K562 (cell line): ENCODE data around the gene USP48. TPM values are rescaled to one million over a fixed set of nuclear protein-coding genes. Genes with fewer than 3 reads are reported as not detected.

Source experiments
- FOXK1 ChIP-seq: sonication (generic); formaldehyde crosslinking; IDR thresholded peaks from 2 replicates; pipeline ENCODE4 v1.8.0; 2022; ENCODE audit warnings: missing genetic modification reagents, mild to moderate bottlenecking, borderline replicate concordance
- HMG20B ChIP-seq: fragments of 250-450 bp; sonication (Bioruptor Pico); IDR thresholded peaks from 2 replicates; pipeline ENCODE4 v1.5.0; 2021; ENCODE audit warnings: mild to moderate bottlenecking
- ZNF583 ChIP-seq: fragments of 250-450 bp; sonication (Bioruptor Pico); IDR thresholded peaks from 2 replicates; pipeline ENCODE4 v1.4.0; 2020
- polyA plus RNA-seq, 8 experiments: library from polyadenylated mRNA; depleted of rRNA in 4 of 8; stranded (reverse) in 5 of 8; unstranded in 3 of 8; fragments of >200 nt; fragmentation: Nextera tagmentation in 2 of 8; fragmentation: Illumina TruSeq in 1 of 8; extraction: Ambion mirVana in 2 of 8; extraction: Trizol in 1 of 8; gene quantifications; 2 replicates each; pipeline versions ENCODE4 v1.2.1 to v1.2.3, GENCODE V29; 2011 to 2014; ENCODE audit warnings: inconsistent platforms in 1 of 8, missing spikeins in 1 of 8
- total RNA-seq, 7 experiments: library from RNA; depleted of rRNA in 6 of 7; stranded (reverse); fragments of >200 nt in 6 of 7; fragmentation: Illumina TruSeq in 2 of 7; extraction: Trizol in 2 of 7; gene quantifications; 2 replicates each; pipeline versions ENCODE4 v1.2.1 to v1.2.3, GENCODE V29; 2011 to 2021; ENCODE audit warnings: low replicate concordance in 1 of 7
- TF ChIP-seq, protein P1 (sequence below): sonication (generic); formaldehyde crosslinking; IDR thresholded peaks from 2 replicates; pipeline ENCODE4 v1.8.0; 2022; ENCODE audit warnings: mild to moderate bottlenecking, missing genetic modification reagents
- TF ChIP-seq, protein P2 (sequence below): fragments of 450-650 bp; formaldehyde crosslinking; IDR thresholded peaks from 2 replicates; pipeline ENCODE4 v1.4.0; 2020; ENCODE audit warnings: mild to moderate bottlenecking, moderate library complexity
- TF ChIP-seq, protein P3 (sequence below): fragments of 250-450 bp; sonication (Bioruptor Pico); IDR thresholded peaks from 2 replicates; pipeline ENCODE4 v1.4.0; 2020; ENCODE audit warnings: borderline replicate concordance
- TF ChIP-seq, protein P4 (sequence below): conservative IDR thresholded peaks from 2 replicates; pipeline ENCODE4 v1.6.1; 2011; ENCODE audit warnings: low read depth, mild to moderate bottlenecking, low read length; ENCODE audit not compliant: control insufficient read depth
- TF ChIP-seq, protein P5 (sequence below): fragments of 150-350 bp; conservative IDR thresholded peaks from 2 replicates; pipeline ENCODE4 v1.6.1; 2014; ENCODE audit warnings: low read length
- TF ChIP-seq, protein P6 (sequence below): sonication (generic); IDR thresholded peaks from 2 replicates; pipeline ENCODE4 v1.6.1; 2016

The USP48 gene
- total and polyA plus RNA-seq, 9 of the 15 experiments (the other 6 are each of a cell fraction or from before 2014, with no cell fraction given) = 23.3 to 123 (median 106) TPM

DNA sequence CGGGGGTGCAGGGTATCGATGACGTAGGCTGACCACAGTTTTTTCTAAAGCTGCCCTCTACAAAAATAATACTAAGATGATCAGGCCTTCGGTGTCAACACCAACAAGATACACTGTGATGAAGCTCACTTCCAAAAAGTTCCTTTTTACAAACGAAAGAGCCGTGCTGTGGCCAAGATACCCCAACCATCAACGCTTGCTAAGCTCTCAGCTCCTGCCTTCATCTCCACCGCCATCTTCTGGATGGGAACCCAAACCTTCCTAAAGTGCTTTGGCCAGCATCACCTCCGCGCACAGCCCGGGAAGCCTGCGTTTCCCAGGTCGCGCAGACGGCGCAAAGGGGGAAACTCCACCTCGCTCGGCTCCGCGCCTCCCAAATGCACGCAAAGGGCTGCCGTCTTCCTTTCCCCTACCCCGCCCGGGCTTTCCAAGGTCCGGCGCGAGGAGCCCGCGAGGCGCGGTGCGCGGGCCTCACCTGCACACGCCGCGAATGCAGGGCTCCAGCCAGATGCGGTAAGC is 541 bp downstream of the USP48 start (continued):
- TF ChIP-seq, protein P1, sequence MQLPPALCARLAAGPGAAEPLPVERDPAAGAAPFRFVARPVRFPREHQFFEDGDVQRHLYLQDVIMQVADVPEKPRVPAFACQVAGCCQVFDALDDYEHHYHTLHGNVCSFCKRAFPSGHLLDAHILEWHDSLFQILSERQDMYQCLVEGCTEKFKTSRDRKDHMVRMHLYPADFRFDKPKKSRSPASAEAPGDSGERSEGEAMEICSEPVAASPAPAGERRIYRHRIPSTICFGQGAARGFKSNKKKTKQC = peak; percentile 79; the same call in 1 of the 2 replicates
- TF ChIP-seq FOXK1 (CRISPR knock-in tag) = peak; percentile 76; the same call in 1 of the 2 replicates
- no peak for TF ChIP-seq ZNF583 (CRISPR knock-in tag)
- TF ChIP-seq, protein P2, sequence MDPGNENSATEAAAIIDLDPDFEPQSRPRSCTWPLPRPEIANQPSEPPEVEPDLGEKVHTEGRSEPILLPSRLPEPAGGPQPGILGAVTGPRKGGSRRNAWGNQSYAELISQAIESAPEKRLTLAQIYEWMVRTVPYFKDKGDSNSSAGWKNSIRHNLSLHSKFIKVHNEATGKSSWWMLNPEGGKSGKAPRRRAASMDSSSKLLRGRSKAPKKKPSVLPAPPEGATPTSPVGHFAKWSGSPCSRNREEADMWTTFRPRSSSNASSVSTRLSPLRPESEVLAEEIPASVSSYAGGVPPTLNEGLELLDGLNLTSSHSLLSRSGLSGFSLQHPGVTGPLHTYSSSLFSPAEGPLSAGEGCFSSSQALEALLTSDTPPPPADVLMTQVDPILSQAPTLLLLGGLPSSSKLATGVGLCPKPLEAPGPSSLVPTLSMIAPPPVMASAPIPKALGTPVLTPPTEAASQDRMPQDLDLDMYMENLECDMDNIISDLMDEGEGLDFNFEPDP = no peak
- TF ChIP-seq, protein P3, sequence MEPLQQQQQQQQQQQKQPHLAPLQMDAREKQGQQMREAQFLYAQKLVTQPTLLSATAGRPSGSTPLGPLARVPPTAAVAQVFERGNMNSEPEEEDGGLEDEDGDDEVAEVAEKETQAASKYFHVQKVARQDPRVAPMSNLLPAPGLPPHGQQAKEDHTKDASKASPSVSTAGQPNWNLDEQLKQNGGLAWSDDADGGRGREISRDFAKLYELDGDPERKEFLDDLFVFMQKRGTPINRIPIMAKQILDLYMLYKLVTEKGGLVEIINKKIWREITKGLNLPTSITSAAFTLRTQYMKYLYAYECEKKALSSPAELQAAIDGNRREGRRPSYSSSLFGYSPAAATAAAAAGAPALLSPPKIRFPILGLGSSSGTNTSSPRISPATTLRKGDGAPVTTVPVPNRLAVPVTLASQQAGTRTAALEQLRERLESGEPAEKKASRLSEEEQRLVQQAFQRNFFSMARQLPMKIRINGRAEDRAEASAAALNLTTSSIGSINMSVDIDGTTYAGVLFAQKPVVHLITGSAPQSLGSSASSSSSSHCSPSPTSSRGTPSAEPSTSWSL (CRISPR knock-in tag) = no peak
- TF ChIP-seq, protein P4, sequence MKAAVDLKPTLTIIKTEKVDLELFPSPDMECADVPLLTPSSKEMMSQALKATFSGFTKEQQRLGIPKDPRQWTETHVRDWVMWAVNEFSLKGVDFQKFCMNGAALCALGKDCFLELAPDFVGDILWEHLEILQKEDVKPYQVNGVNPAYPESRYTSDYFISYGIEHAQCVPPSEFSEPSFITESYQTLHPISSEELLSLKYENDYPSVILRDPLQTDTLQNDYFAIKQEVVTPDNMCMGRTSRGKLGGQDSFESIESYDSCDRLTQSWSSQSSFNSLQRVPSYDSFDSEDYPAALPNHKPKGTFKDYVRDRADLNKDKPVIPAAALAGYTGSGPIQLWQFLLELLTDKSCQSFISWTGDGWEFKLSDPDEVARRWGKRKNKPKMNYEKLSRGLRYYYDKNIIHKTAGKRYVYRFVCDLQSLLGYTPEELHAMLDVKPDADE = no peak
- TF ChIP-seq, protein P5, sequence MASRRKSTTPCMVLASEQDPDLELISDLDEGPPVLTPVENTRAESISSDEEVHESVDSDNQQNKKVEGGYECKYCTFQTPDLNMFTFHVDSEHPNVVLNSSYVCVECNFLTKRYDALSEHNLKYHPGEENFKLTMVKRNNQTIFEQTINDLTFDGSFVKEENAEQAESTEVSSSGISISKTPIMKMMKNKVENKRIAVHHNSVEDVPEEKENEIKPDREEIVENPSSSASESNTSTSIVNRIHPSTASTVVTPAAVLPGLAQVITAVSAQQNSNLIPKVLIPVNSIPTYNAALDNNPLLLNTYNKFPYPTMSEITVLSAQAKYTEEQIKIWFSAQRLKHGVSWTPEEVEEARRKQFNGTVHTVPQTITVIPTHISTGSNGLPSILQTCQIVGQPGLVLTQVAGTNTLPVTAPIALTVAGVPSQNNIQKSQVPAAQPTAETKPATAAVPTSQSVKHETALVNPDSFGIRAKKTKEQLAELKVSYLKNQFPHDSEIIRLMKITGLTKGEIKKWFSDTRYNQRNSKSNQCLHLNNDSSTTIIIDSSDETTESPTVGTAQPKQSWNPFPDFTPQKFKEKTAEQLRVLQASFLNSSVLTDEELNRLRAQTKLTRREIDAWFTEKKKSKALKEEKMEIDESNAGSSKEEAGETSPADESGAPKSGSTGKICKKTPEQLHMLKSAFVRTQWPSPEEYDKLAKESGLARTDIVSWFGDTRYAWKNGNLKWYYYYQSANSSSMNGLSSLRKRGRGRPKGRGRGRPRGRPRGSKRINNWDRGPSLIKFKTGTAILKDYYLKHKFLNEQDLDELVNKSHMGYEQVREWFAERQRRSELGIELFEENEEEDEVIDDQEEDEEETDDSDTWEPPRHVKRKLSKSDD = no peak
- no peak for TF ChIP-seq HMG20B (CRISPR knock-in tag)
- TF ChIP-seq, protein P6, sequence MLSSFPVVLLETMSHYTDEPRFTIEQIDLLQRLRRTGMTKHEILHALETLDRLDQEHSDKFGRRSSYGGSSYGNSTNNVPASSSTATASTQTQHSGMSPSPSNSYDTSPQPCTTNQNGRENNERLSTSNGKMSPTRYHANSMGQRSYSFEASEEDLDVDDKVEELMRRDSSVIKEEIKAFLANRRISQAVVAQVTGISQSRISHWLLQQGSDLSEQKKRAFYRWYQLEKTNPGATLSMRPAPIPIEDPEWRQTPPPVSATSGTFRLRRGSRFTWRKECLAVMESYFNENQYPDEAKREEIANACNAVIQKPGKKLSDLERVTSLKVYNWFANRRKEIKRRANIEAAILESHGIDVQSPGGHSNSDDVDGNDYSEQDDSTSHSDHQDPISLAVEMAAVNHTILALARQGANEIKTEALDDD = peak; percentile 51; the same call in 1 of the 2 replicates
